Effector memory CD4-positive, alpha-beta T cell (primary cell): ENCODE measurements around the gene C1orf87.

ENCODE experiments used
- DNase-seq, 3 donors: peaks; one replicate each; pipeline ENCODE4 v3.0.0-alpha.2; 2020
- H3K27ac ChIP-seq: 2 replicates; pipeline ENCODE4 v1.7.0; 2013; ENCODE audit warnings: mild to moderate bottlenecking, low read length, moderate library complexity; ENCODE audit not compliant: insufficient read depth, poor library complexity, severe bottlenecking
- H3K27me3 ChIP-seq: replicated peaks from 2 replicates; pipeline ENCODE4 v1.7.0; 2013; ENCODE audit warnings: mild to moderate bottlenecking, low read length; ENCODE audit not compliant: insufficient read depth, control insufficient read depth, poor library complexity, severe bottlenecking
- H3K36me3 ChIP-seq: 2 replicates; pipeline ENCODE4 v1.7.0; 2013; ENCODE audit warnings: mild to moderate bottlenecking, low read length, moderate library complexity; ENCODE audit not compliant: control insufficient read depth, insufficient read depth
- H3K4me1 ChIP-seq: 2 replicates; pipeline ENCODE4 v1.7.0; 2013; ENCODE audit warnings: low read length, mild to moderate bottlenecking; ENCODE audit not compliant: control insufficient read depth, insufficient read depth, poor library complexity, severe bottlenecking
- H3K4me3 ChIP-seq: 2 replicates; pipeline ENCODE4 v1.7.0; 2013; ENCODE audit warnings: low read length, low read depth, mild to moderate bottlenecking; ENCODE audit not compliant: insufficient read depth, poor library complexity, severe bottlenecking
- H3K9me3 ChIP-seq: 2 replicates; pipeline ENCODE4 v1.7.0; 2013; ENCODE audit warnings: mild to moderate bottlenecking, low read length, moderate library complexity; ENCODE audit not compliant: control insufficient read depth

Gene C1orf87

GRCh38 chr1:60101516-60101915 lies 27.9 kb upstream of the C1orf87 start:
- no peak overlapping the region for H3K4me3 ChIP-seq
- no peaks in the 10 kb centered on the region for H3K36me3 ChIP-seq
- H3K9me3 ChIP-seq: no peaks in the 10 kb centered on the region
- no peaks in the 10 kb centered on the region for H3K27me3 ChIP-seq
- no peak for DNase-seq
- H3K4me1 ChIP-seq: no peaks in the 10 kb centered on the region
- no peak overlapping the region for H3K27ac ChIP-seq

GRCh38 chr1:60091195-60091715 lies 17.7 kb upstream of the C1orf87 start:
- no peak for DNase-seq
- no peak overlapping the region for H3K4me3 ChIP-seq
- H3K36me3 ChIP-seq: no peaks in the 10 kb centered on the region
- H3K4me1 ChIP-seq: no peaks in the 10 kb centered on the region
- H3K9me3 ChIP-seq: no peaks in the 10 kb centered on the region
- no peaks in the 10 kb centered on the region for H3K27me3 ChIP-seq
- H3K27ac ChIP-seq: no peak overlapping the region

GRCh38 chr1:60090655-60091054 lies 17.1 kb upstream of the C1orf87 start:
- Histone ChIP-seq H3K9me3 (no peaks in the 10 kb centered on the region), H3K36me3 (no peaks in the 10 kb centered on the region), H3K27me3 (no peaks in the 10 kb centered on the region), H3K4me3 (no peak overlapping the region), H3K27ac (no peak overlapping the region), H3K4me1 (no peaks in the 10 kb centered on the region)
- no peak for DNase-seq

GRCh38 chr1:60088620-60089155 lies 15.1 kb upstream of the C1orf87 start:
- Histone ChIP-seq H3K27me3 (no peaks in the 10 kb centered on the region), H3K36me3 (no peaks in the 10 kb centered on the region), H3K9me3 (no peaks in the 10 kb centered on the region), H3K4me1 (no peaks in the 10 kb centered on the region), H3K4me3 (no peak overlapping the region), H3K27ac (no peak overlapping the region)
- no peak for DNase-seq

GRCh38 chr1:60087681-60088080 lies 14.1 kb upstream of the C1orf87 start:
- no peak for DNase-seq
- no peak overlapping the region for H3K4me3 ChIP-seq
- no peak overlapping the region for H3K27ac ChIP-seq
- H3K4me1 ChIP-seq: no peaks in the 10 kb centered on the region
- no peaks in the 10 kb centered on the region for H3K9me3 ChIP-seq
- no peaks in the 10 kb centered on the region for H3K27me3 ChIP-seq
- H3K36me3 ChIP-seq: no peaks in the 10 kb centered on the region

GRCh38 chr1:60078182-60078581 lies 4.6 kb upstream of the C1orf87 start:
- Histone ChIP-seq H3K4me3 (no peak overlapping the region), H3K36me3 (no peaks in the 10 kb centered on the region), H3K27me3 (no peaks in the 10 kb centered on the region), H3K4me1 (no peaks in the 10 kb centered on the region), H3K9me3 (no peaks in the 10 kb centered on the region), H3K27ac (no peak overlapping the region)
- no peak for DNase-seq

GRCh38 chr1:60071296-60071695 lies 2.3 kb downstream of the C1orf87 start:
- Histone ChIP-seq H3K9me3 (no peaks in the 10 kb centered on the region), H3K4me3 (no peak overlapping the region), H3K36me3 (no peaks in the 10 kb centered on the region), H3K27me3 (no peaks in the 10 kb centered on the region), H3K27ac (no peak overlapping the region), H3K4me1 (no peaks in the 10 kb centered on the region)
- DNase-seq: no peak

GRCh38 chr1:60069691-60070090 lies 3.9 kb downstream of the C1orf87 start:
- Histone ChIP-seq H3K4me3 (no peak overlapping the region), H3K27ac (no peak overlapping the region), H3K27me3 (no peaks in the 10 kb centered on the region), H3K36me3 (no peaks in the 10 kb centered on the region), H3K9me3 (no peaks in the 10 kb centered on the region), H3K4me1 (no peaks in the 10 kb centered on the region)
- no peak for DNase-seq

- Histone ChIP-seq H3K9me3 (no peaks in the 10 kb centered on the region), H3K36me3 (no peaks in the 10 kb centered on the region), H3K27me3 (no peaks in the 10 kb centered on the region), H3K4me1 (no peaks in the 10 kb centered on the region), H3K4me3 (no peak overlapping the region), H3K27ac (no peak overlapping the region)
- no peak for DNase-seq
Measured at GRCh38 chr1:60068393-60069045, 5.1 kb downstream of the C1orf87 start.

- no peaks in the 10 kb centered on the region for H3K9me3 ChIP-seq
- no peaks in the 10 kb centered on the region for H3K4me1 ChIP-seq
- no peak overlapping the region for H3K27ac ChIP-seq
- H3K4me3 ChIP-seq: no peak overlapping the region
- H3K36me3 ChIP-seq: no peaks in the 10 kb centered on the region
- no peaks in the 10 kb centered on the region for H3K27me3 ChIP-seq
- DNase-seq: no peak
Measured at GRCh38 chr1:60066001-60066400, 7.6 kb downstream of the C1orf87 start.
